ENCODE data around the gene GM2A. TPM values are rescaled to one million over a fixed set of nuclear protein-coding genes. Genes with fewer than 3 reads are reported as not detected.

The GM2A gene
- total and polyA plus RNA-seq, 9 of the 15 experiments (the other 6 are each of a cell fraction or from before 2014, with no cell fraction given): 5.8 to 36.0 (median 10.0) TPM

- no peak for TF ChIP-seq REST (IDR thresholded peaks at IDR 0.05; ENCODE audit: borderline replicate concordance)
- TF ChIP-seq REST (CRISPR knock-in tag; IDR thresholded peaks at IDR 0.05; ENCODE audit: low read depth): no peak
- no peak for TF ChIP-seq HNRNPK (IDR thresholded peaks at IDR 0.05; ENCODE audit: low read depth, low read length, poor library complexity, severe bottlenecking)
Observed at GRCh38 chr5:151205411-151205810, 47.6 kb upstream of the GM2A start (continued).
